Measurements from ENCODE around the gene ADNP2. TPM values are rescaled to one million over a fixed set of nuclear protein-coding genes. Genes with fewer than 3 reads are reported as not detected.
"Not testable (repeated sequence)": the region's sequence is repeated elsewhere in the genome, so short reads cannot be mapped to it uniquely, and the experiment has no call there.

The ADNP2 gene
- total RNA-seq, 4 donors from 2014 or later = 6.2 to 24.0 (median 14.7) TPM

GRCh38 chr18:80159713-80160636 is 50.9 kb downstream of the ADNP2 start:
- Histone ChIP-seq H3K9me3 (no peaks in the 10 kb centered on the region), H3K27me3 (no peaks in the 10 kb centered on the region), H3K4me1 (no peaks in the 10 kb centered on the region), H3K4me3 (no peak overlapping the region), H3K27ac (no peak overlapping the region), H3K36me3 (no peaks in the 10 kb centered on the region)
- TF ChIP-seq CTCF (IDR thresholded peaks at IDR 0.05) = peak in 2 of 4 experiments; percentile 32 to 46
- TF ChIP-seq POLR2A (IDR thresholded peaks at IDR 0.05) = no peak
- no peak for DNase-seq
- intact Hi-C loops (cut with DNase I; ENCODE audit: low total_unique reads) = no loop called here

GRCh38 chr18:80161781-80162417 is 52.8 kb downstream of the ADNP2 start:
- Histone ChIP-seq H3K4me1 (no peaks in the 10 kb centered on the region), H3K9me3 (no peaks in the 10 kb centered on the region), H3K4me3 (no peak overlapping the region), H3K27me3 (no peaks in the 10 kb centered on the region), H3K36me3 (no peaks in the 10 kb centered on the region), H3K27ac (no peak overlapping the region)
- TF ChIP-seq CTCF (IDR thresholded peaks at IDR 0.05) (no peak), POLR2A (IDR thresholded peaks at IDR 0.05) (no peak)
- no peak for DNase-seq
- intact Hi-C loops (cut with DNase I; ENCODE audit: low total_unique reads) = no loop called here

GRCh38 chr18:80163183-80163582 is 54.1 kb downstream of the ADNP2 start:
- Histone ChIP-seq H3K9me3 (no peaks in the 10 kb centered on the region), H3K4me3 (no peak overlapping the region), H3K4me1 (no peaks in the 10 kb centered on the region), H3K27me3 (no peaks in the 10 kb centered on the region), H3K36me3 (no peaks in the 10 kb centered on the region), H3K27ac (no peak overlapping the region)
- TF ChIP-seq POLR2A (IDR thresholded peaks at IDR 0.05) = no peak
- no peak for TF ChIP-seq CTCF (IDR thresholded peaks at IDR 0.05)
- intact Hi-C loops (cut with DNase I; ENCODE audit: low total_unique reads) = no loop called here
- no peak for DNase-seq

GRCh38 chr18:80164727-80165355 is 55.8 kb downstream of the ADNP2 start:
- H3K36me3 ChIP-seq; H3K4me1 ChIP-seq; H3K27ac ChIP-seq; DNase-seq; H3K9me3 ChIP-seq; H3K4me3 ChIP-seq; intact Hi-C loops (cut with DNase I; ENCODE audit: low total_unique reads); H3K27me3 ChIP-seq: not testable (repeated sequence)

- intact Hi-C loops (cut with DNase I; ENCODE audit: low total_unique reads) = no loop called here
- H3K27me3 ChIP-seq = no peaks in the 10 kb centered on the region
- no peaks in the 10 kb centered on the region for H3K4me1 ChIP-seq
- H3K27ac ChIP-seq = no peak overlapping the region
- no peak for TF ChIP-seq CTCF (IDR thresholded peaks at IDR 0.05)
- H3K36me3 ChIP-seq = no peaks in the 10 kb centered on the region
- DNase-seq = no peak
- no peak overlapping the region for H3K4me3 ChIP-seq
- no peaks in the 10 kb centered on the region for H3K9me3 ChIP-seq
Observed at GRCh38 chr18:80166240-80166639, 57.2 kb downstream of the ADNP2 start.
